Memory B cell (primary cell): ENCODE data around the gene ACAA2.

ENCODE experiments used
- ATAC-seq: fragments of 150-1000 bp; cut with Tn5 transposase; 2 replicates; pipeline ENCODE4 v1.10.0; 2021; ENCODE audit warnings: low read depth, mild to moderate bottlenecking, moderate library complexity
- DNase-seq, 2 donors: peaks; one replicate each; pipeline ENCODE4 v3.0.0; 2022; ENCODE audit warnings: low spot score in 2 of 2
- H3K27ac Mint-ChIP-seq: one replicate; pipeline ENCODE4 v1.8.0; 2022; ENCODE audit warnings: mild to moderate bottlenecking, moderate library complexity, mixed read lengths
- H3K27me3 Mint-ChIP-seq: one replicate; pipeline ENCODE4 v1.8.0; 2022; ENCODE audit warnings: mixed read lengths
- H3K36me3 Mint-ChIP-seq: one replicate; pipeline ENCODE4 v1.8.0; 2022; ENCODE audit warnings: mild to moderate bottlenecking, mixed read lengths
- H3K4me1 Mint-ChIP-seq: one replicate; pipeline ENCODE4 v1.8.0; 2022; ENCODE audit warnings: mixed read lengths
- H3K4me3 Mint-ChIP-seq: one replicate; pipeline ENCODE4 v1.8.0; 2022; ENCODE audit warnings: mild to moderate bottlenecking, moderate library complexity, mixed read lengths
- H3K9me3 Mint-ChIP-seq: one replicate; pipeline ENCODE4 v1.8.0; 2022; ENCODE audit warnings: mixed read lengths

The ACAA2 gene

GRCh38 chr18:49850636-49851035, 37.3 kb upstream of the ACAA2 start:
- H3K27ac Mint-ChIP-seq = no peak overlapping the region
- H3K36me3 Mint-ChIP-seq = peaks cover 5% of the 10 kb centered on the region
- ATAC-seq (no peak), DNase-seq (no peak)
- H3K27me3 Mint-ChIP-seq = peaks cover 12% of the 10 kb centered on the region
- no peaks in the 10 kb centered on the region for H3K4me1 Mint-ChIP-seq
- H3K4me3 Mint-ChIP-seq = no peak overlapping the region
- no peaks in the 10 kb centered on the region for H3K9me3 Mint-ChIP-seq

GRCh38 chr18:49849331-49850217, 36.2 kb upstream of the ACAA2 start:
- Mint-ChIP-seq H3K36me3 (peaks cover 5% of the 10 kb centered on the region), H3K4me3 (no peak overlapping the region), H3K4me1 (no peaks in the 10 kb centered on the region), H3K9me3 (no peaks in the 10 kb centered on the region), H3K27ac (no peak overlapping the region), H3K27me3 (peaks cover 12% of the 10 kb centered on the region)
- DNase-seq = no peak
- no peak for ATAC-seq

GRCh38 chr18:49848115-49848514, 34.8 kb upstream of the ACAA2 start:
- H3K4me3 Mint-ChIP-seq = no peak overlapping the region
- H3K27me3 Mint-ChIP-seq = peaks cover 13% of the 10 kb centered on the region
- peak in 1 of 2 donors; percentile 0 for DNase-seq
- H3K27ac Mint-ChIP-seq = no peak overlapping the region
- no peaks in the 10 kb centered on the region for H3K4me1 Mint-ChIP-seq
- ATAC-seq = no peak
- H3K36me3 Mint-ChIP-seq = peaks cover 5% of the 10 kb centered on the region
- no peaks in the 10 kb centered on the region for H3K9me3 Mint-ChIP-seq

- no peak for ATAC-seq
- no peaks in the 10 kb centered on the region for H3K4me1 Mint-ChIP-seq
- no peak overlapping the region for H3K27ac Mint-ChIP-seq
- peaks cover 13% of the 10 kb centered on the region for H3K27me3 Mint-ChIP-seq
- peaks cover 5% of the 10 kb centered on the region for H3K36me3 Mint-ChIP-seq
- DNase-seq = no peak
- no peaks in the 10 kb centered on the region for H3K9me3 Mint-ChIP-seq
- H3K4me3 Mint-ChIP-seq = no peak overlapping the region
Observed at GRCh38 chr18:49847524-49847923, 34.2 kb upstream of the ACAA2 start.

- H3K4me3 Mint-ChIP-seq = no peak overlapping the region
- H3K27me3 Mint-ChIP-seq = peaks cover 13% of the 10 kb centered on the region
- no peaks in the 10 kb centered on the region for H3K4me1 Mint-ChIP-seq
- no peak overlapping the region for H3K27ac Mint-ChIP-seq
- H3K36me3 Mint-ChIP-seq = peaks cover 5% of the 10 kb centered on the region
- DNase-seq (no peak), ATAC-seq (no peak)
- H3K9me3 Mint-ChIP-seq = no peaks in the 10 kb centered on the region
Observed at GRCh38 chr18:49846718-49847470, 33.6 kb upstream of the ACAA2 start.

GRCh38 chr18:49846361-49846662, 33.0 kb upstream of the ACAA2 start:
- Mint-ChIP-seq H3K9me3 (no peaks in the 10 kb centered on the region), H3K27me3 (peaks cover 13% of the 10 kb centered on the region), H3K27ac (no peak overlapping the region), H3K4me1 (no peaks in the 10 kb centered on the region), H3K4me3 (no peak overlapping the region), H3K36me3 (peaks cover 5% of the 10 kb centered on the region)
- ATAC-seq (no peak), DNase-seq (no peak)

- H3K4me3 Mint-ChIP-seq = no peak overlapping the region
- DNase-seq = no peak
- no peak for ATAC-seq
- H3K4me1 Mint-ChIP-seq = no peaks in the 10 kb centered on the region
- H3K36me3 Mint-ChIP-seq = peaks cover 5% of the 10 kb centered on the region
- H3K27me3 Mint-ChIP-seq = peaks cover 13% of the 10 kb centered on the region
- H3K9me3 Mint-ChIP-seq = no peaks in the 10 kb centered on the region
- H3K27ac Mint-ChIP-seq = no peak overlapping the region
Observed at GRCh38 chr18:49845629-49846360, 32.5 kb upstream of the ACAA2 start.

- H3K4me3 Mint-ChIP-seq = no peak overlapping the region
- ATAC-seq (no peak), DNase-seq (no peak)
- H3K27me3 Mint-ChIP-seq = peaks cover 13% of the 10 kb centered on the region
- no peaks in the 10 kb centered on the region for H3K9me3 Mint-ChIP-seq
- H3K27ac Mint-ChIP-seq = no peak overlapping the region
- H3K4me1 Mint-ChIP-seq = no peaks in the 10 kb centered on the region
- H3K36me3 Mint-ChIP-seq = peaks cover 5% of the 10 kb centered on the region
Observed at GRCh38 chr18:49844903-49845302, 31.6 kb upstream of the ACAA2 start.

- Mint-ChIP-seq H3K27ac (no peak overlapping the region), H3K4me1 (no peaks in the 10 kb centered on the region), H3K4me3 (no peak overlapping the region), H3K27me3 (peaks cover 13% of the 10 kb centered on the region), H3K9me3 (no peaks in the 10 kb centered on the region), H3K36me3 (peaks cover 5% of the 10 kb centered on the region)
- no peak for DNase-seq
- no peak for ATAC-seq
Observed at GRCh38 chr18:49843778-49844625, 30.7 kb upstream of the ACAA2 start.

GRCh38 chr18:49843131-49843530, 29.8 kb upstream of the ACAA2 start:
- no peak overlapping the region for H3K4me3 Mint-ChIP-seq
- H3K36me3 Mint-ChIP-seq = peaks cover 5% of the 10 kb centered on the region
- H3K4me1 Mint-ChIP-seq = no peaks in the 10 kb centered on the region
- DNase-seq = no peak
- H3K27me3 Mint-ChIP-seq = peaks cover 11% of the 10 kb centered on the region
- no peaks in the 10 kb centered on the region for H3K9me3 Mint-ChIP-seq
- ATAC-seq = no peak
- H3K27ac Mint-ChIP-seq = no peak overlapping the region

GRCh38 chr18:49842656-49843055, 29.3 kb upstream of the ACAA2 start:
- ATAC-seq (no peak), DNase-seq (no peak)
- Mint-ChIP-seq H3K4me1 (no peaks in the 10 kb centered on the region), H3K9me3 (no peaks in the 10 kb centered on the region), H3K4me3 (no peak overlapping the region), H3K27me3 (peaks cover 8% of the 10 kb centered on the region), H3K36me3 (peaks cover 3% of the 10 kb centered on the region), H3K27ac (no peak overlapping the region)

- peaks cover 1% of the 10 kb centered on the region for H3K36me3 Mint-ChIP-seq
- no peaks in the 10 kb centered on the region for H3K4me1 Mint-ChIP-seq
- peaks cover 2% of the 10 kb centered on the region for H3K27me3 Mint-ChIP-seq
- ATAC-seq (no peak), DNase-seq (no peak)
- no peak overlapping the region for H3K27ac Mint-ChIP-seq
- no peaks in the 10 kb centered on the region for H3K9me3 Mint-ChIP-seq
- no peak overlapping the region for H3K4me3 Mint-ChIP-seq
Observed at GRCh38 chr18:49841236-49842217, 28.2 kb upstream of the ACAA2 start.

- no peaks in the 10 kb centered on the region for H3K9me3 Mint-ChIP-seq
- H3K4me3 Mint-ChIP-seq = no peak overlapping the region
- DNase-seq = no peak
- H3K36me3 Mint-ChIP-seq = no peaks in the 10 kb centered on the region
- H3K4me1 Mint-ChIP-seq = no peaks in the 10 kb centered on the region
- no peak overlapping the region for H3K27ac Mint-ChIP-seq
- peaks cover 2% of the 10 kb centered on the region for H3K27me3 Mint-ChIP-seq
- no peak for ATAC-seq
Observed at GRCh38 chr18:49839012-49839411, 25.7 kb upstream of the ACAA2 start.
